HG03558 (cell line): ENCODE data around the gene RPTOR.

ENCODE experiments used
- ATAC-seq: cut with Tn5 transposase; IDR thresholded peaks from one replicate; pipeline ENCODE4 v1.9.1; 2021; ENCODE audit warnings: moderate number of reproducible peaks; ENCODE audit not compliant: unreplicated experiment; ENCODE audit errors: extremely low read depth

Gene RPTOR

DNA sequence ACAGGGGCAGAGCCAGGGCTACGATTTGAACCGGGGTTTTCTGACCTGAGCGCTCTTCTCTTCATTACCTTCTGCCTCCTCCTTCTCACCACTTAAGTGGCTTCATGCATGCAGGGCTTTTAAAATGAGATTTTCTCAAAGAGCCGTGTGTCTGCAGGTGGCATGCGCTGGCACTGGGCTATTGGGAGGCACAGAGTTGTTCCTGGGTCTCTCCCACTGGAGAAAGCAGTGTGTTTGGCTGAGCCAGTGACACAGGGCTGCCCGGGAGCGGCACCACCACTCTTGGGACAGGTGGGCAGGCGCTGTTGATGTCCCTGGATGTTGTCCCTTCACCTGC lies 228.2 kb downstream of the RPTOR start:
- no peak for ATAC-seq

DNA sequence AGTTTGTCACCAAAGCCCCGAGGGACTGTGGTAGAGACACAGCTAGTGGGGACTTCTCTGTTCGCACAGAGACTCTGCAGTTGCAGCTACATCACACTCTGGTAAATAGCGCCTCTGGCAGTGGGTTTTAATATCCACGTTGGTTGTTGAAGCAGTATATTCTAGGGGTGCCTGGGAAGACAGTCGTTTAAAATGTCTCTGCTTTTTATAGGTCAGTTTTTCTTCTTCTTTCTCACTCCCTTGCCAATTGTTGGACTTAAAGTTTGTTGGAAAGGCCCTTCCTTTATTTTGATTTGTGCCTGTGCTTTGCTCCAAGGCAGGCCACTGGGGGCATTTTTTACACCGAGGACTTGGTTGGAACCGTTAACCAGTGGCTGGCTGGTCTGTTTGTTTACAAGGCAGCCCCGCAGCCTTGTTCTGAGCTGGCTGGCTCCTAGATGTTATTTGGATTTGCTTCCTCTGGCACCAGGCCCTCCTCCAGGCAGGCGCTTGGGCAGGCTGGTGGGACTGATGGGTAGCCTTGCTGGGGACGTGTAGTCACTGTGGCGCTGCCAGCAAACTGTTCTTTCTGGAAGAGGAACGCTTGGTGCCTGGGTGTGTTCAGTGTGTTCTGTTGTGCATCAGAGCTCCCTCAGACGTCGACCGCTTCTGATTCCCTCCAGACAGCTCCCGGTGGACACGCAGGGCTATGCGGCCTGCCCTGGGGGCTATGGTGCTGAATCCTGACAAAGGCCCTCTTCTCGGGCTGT lies 228.8 kb downstream of the RPTOR start:
- ATAC-seq: no peak

DNA sequence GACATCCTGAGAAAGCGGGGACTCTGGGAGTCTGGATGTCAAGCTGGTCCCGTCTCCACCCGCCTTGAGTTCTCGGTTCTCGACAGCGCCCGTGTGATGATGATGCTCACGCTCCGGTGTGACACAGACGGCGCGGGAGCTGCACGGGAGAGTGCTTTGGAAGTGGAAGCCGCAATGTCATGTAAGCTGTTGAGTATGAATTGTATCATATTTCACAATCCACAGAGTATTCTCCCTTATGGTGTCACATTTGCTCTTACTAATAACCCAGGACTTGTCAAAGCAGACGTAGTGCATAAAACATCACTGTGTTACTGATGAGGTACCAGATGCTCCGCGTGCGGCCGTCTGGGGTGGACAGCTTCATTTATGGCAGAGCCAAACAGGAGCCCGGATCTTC lies 229.5 kb downstream of the RPTOR start:
- no peak for ATAC-seq

DNA sequence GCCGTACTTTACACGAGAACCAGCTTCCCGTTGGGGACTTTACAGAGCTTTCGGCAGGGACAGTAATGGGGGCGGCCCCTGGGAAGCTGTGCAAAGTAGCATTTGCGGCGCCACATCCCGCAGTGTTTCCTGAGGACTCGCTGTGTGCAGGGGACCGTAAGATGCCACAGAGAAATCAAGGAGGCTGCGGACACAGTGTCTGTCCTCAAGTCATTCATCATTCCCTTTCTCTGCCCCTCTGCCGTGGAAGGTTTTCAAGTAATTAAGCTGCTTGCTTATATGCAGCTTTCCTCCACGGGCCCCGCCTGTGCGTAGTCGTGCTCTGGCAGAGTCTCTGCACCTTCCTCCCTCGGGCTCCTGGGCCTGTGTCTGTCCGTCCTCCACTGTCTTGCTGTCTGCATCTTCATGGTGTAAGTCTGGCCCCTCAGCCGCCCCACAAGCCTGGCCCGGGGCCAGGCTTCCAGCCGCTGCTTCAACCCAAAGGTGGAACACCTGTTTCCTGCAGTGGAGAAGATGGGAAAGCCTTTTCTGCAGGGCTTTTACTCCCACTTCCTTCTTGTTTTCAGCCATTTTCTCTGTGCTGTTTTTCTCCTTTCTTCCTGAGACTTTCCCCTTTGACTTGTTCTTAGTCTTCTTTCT lies 230.1 kb downstream of the RPTOR start:
- no peak for ATAC-seq

DNA sequence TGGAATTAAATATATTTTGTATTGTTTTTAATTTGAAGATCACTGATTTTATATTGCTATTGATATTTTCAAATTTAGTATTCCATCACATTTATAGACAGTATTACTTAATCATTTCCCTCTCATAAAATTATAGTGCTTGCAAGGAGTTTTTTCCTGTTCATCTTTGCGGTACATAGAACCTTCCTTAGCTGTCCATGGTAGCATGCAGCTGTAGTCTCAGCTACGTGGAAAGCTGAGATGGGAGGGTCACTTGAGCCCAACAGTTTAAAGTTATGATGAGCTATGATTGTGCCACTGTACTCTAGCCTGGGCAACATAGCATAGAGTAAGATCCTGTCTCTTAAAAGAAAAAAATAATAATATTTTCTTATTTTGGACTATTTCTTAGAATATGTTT lies 231.2 kb downstream of the RPTOR start:
- no peak for ATAC-seq

DNA sequence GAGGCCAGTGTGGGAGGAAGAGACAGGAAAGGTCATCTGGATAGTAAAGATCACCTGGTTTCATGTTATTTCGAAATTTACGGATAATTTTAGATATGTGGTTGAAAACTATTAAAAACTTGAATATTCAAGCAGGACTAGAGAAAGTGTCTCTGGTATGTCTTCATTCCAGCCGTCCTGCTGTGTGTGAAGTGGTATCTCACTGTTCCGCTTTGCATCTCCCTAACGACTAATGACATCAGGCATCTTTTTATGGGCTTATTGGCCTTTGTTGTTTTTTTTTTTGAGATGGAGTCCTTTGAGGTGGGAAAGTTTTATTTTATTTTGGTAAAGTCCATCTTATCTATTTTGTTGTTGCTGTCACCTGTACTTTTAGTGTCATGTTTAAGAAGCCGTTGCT lies 232.6 kb downstream of the RPTOR start:
- no peak for ATAC-seq

DNA sequence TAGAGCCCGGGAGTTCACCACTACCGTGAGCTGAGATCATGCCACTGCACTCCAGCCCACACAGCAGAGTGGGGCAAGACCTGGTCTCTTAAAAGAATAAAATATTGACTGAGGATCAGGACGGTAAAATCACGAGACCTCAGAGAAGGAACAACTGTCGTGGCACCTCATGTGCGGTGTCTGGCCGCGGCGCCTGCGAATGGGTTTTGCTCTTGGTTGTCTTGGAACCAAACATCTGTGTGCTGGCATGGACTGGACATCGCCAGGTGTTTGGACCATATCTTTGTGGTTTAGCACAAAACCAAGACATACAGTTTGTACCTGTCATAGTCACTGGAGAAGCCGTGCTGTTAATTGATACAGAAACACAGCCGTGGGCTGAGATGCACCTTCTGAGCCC lies 234.1 kb downstream of the RPTOR start:
- no peak for ATAC-seq

DNA sequence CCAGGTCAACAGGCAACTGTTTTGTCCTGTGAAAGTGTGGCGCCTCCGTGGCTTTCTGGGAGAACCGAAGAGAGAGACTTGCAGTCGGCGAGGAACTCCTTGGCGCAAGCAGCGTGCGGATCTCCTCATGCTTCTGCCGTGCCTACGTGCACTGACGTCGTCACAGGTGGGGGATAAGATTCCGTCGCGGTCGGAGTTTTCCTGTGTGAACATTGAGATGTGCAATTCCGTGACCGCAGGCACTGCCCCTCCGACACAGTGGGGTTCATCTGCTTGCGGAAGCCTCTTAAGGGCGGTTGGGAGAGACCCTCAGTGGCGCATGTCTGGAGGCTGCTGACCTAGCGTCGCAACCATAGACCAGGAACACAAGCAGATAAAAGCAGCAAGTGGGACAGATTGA lies 234.7 kb downstream of the RPTOR start:
- ATAC-seq: no peak

DNA sequence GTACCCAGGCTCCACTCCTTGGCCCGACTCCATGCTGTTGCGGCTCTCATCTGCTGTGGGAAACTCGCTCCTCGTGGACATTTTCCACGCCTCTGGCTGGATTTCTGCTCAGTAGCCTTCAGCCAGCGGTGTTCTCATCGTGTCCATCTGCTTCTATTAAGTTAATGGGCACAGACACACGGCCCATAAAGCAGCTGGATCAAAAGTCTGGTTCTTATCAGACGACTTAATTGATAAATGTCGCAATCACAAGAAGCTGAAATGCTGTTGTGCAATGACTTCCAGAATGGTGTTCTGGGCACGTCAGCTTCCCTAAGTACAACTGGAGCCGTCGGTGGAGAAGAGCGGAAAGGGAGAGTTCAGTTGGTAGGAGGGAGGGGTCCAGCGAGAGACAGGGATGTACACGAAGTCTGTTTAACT lies 235.3 kb downstream of the RPTOR start:
- ATAC-seq: no peak

DNA sequence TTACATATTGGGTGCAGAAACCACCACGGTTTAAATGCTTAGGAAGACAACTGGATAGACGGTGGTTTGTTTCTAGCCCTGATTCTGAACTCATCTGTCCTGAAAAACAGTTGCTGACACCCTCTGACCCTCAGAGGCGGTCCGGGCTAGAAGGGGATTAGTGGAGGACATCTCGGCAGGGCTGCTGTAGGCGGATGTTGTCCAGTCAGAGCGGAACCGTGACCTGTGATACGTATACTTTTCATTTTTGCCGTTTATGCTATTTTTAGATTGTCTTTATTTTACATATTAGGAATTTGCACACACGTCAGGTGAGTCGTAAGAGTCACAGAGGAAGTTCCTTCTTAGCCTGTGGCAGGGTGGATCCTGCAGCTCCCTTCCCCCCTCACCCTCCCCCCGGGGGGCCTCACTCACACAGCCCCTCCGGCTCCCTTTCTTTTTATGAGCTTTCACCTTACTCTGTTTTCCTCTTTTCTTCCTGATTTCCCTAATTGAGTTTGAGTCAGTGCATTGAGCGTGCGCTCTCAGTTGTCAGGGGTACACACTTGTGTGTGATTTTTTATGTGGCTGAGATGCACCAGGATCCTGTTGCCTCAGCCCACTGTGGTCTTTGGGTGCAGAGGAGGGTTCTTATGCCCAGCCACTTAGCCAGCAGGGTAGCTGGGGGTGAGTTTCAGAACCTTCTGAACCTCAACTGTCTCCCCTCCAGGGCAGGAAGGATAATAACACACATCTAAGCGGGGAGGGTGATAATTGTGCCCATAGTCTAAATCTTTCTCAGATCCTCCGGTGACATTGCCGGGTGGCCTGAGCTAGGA lies 236.0 kb downstream of the RPTOR start:
- no peak for ATAC-seq

DNA sequence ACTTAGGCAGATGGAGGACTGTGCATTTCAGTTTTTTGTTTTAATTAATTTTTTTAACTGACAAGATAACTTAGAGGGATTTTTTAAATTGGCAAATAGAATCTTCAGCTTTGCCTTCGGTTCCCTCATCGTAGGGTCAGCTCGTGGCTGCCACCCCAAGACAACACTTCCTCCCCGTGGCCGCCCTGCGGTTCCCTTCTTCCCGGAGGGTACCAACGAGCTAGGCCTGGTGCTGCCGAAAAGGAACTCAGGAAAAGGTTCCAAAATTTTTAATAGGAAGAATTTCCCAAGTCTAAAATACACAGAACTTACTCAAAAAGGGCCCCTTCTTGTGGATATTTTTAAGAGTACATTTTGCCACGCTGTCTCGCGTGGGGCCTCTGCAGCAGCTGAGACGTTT lies 236.6 kb downstream of the RPTOR start:
- ATAC-seq: no peak

DNA sequence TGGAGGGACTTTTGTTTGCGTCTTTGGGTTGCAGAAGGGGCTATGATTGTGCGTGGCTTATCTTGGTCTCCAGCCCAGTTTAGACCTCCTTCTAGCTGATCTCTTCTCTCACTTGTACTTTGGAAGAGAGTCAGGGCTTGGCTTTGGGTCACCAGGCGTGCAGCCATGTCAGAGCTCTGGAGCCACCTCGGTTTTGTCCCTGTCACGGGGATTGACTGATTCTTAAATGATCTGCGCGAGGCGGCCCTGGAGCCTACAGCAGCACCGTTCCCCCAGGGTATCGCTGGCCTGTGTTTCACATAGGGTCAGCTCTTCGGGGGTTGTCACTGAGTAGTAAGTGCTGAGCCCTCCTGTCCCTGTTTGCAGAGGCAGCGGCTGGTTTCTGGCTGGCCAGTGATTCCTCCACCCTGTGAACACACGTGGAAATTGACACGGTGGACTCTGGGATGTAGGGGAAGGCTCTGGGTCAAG lies 237.2 kb downstream of the RPTOR start:
- ATAC-seq: no peak

DNA sequence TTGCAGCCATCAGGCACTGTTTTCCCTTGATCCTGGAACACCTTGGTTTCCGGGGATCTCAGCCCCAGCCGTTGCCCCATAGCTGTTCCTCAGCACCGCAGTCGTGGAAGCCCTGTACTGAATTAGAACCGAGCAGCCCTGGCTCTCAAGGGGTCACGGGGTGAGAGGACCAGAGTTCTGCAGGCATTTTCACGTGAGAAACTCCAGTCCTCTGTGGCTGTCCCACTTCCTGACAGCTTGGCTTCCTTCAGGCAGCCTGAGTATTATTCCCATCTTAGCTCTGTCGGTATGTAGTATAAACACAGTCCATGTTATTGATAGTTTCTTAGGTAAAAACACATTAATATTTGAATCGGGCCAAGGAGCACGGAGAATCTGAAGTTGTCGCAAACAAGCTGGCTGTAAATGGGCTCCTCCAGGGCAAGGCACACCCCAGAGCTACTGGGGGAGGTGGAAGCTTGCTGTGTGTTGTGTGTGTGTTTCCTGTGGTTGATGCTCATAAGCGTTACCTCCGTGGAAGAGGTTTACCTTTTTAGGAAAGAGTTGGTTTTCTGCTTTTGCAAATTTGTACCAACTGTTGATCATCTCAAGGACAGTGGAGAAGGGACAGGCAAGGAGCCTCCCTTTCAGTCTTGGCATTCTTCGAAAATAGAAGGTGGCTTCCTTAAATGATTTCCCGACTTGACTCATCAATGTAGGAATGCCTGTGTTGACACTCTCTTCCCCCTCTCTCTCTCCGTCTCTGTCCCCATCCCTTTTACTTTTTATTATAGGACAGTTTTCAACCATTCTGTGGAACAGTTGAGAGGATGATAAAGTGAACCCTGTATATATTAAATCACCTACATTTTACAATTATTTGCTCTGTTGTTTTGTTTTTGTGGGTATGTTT lies 238.1 kb downstream of the RPTOR start:
- no peak for ATAC-seq

DNA sequence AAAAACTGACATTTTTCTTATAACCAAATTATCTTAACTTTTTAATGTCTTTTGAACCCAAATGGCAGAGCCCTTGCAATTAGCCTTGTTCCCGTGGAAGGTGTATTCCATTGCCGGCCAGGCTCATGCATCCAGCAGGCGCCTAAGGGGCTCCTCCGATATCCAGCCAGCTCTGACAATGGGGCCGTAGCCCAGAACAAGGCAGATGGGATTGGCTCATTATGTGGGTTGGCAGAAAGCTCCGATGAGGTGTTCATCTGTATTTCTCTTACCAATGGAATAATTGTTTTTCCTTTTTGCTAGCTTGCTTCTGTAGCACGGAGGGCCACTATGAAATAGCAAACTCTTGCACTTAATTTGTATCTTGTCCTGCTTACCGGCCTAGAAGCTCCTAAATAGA lies 238.8 kb downstream of the RPTOR start:
- ATAC-seq: no peak

DNA sequence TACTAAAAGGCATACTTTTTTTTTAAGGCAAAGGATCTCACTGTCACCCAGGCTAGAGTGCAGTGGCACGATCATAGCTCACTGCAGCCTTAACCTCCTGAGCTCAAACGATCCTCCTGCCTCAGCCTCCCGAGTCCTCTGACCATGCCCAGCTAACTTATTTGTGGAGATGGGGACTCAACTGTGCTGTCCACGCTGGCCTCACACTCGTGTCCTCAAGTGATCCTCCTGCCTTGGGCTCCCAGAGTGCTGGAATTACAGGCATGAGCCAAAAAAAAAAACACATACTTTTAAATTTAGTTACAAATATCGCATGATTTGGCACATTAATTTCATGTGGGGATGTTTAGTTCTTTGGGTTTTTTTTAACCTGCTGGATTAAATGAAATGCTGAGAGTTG lies 239.3 kb downstream of the RPTOR start:
- ATAC-seq: no peak

DNA sequence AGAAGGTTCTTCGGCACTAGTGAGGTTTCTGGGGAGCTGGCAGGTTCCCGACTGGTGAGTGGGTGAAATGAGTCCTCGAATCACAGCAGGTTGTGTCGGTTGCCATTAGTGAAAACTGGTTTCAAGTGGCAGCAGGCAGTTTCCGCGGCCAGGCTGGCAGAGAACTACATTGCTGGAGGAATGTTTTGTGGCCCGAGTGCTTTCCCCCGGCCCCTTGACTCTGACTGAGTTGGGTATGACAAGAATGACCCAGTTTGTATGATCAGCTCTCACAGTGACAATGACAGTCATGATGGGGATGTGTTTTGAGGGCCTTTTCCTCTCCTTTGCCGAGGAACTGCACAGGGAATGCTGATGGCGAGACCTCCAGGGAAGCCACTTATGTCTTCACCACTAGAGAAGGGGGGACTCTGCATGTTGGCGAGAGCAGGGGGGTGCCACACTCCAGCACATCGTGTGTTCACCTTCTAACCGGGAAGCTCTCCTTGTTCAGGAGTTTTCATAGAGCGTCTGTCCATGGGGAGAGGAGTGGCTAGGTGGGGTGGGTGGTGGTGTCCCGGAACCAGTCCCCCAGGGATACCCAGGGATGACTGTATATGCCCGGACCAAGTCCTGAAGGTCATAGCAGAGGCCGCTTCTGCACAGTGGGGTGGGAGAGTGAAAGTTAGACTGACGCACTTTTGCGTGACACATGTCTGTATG lies 241.0 kb downstream of the RPTOR start:
- no peak for ATAC-seq

DNA sequence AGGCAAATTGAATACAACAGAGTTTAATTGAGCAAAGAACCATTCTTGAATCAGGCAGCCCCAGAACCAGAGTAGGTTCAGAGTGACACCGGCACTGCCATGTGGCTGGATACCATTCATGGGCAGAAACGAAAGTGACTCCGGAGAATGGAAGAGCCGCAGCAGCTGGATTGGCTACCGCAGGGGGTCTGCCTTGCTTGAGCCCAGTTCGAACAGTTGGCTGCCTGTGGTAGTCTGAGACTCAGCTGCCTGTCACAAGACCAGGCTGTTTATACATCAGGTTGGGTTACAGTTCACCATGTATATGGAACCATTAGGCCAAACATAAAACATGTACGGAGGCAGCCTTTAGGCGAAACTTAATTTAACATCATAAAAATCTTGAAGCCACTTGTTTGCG lies 241.8 kb downstream of the RPTOR start:
- ATAC-seq: no peak

DNA sequence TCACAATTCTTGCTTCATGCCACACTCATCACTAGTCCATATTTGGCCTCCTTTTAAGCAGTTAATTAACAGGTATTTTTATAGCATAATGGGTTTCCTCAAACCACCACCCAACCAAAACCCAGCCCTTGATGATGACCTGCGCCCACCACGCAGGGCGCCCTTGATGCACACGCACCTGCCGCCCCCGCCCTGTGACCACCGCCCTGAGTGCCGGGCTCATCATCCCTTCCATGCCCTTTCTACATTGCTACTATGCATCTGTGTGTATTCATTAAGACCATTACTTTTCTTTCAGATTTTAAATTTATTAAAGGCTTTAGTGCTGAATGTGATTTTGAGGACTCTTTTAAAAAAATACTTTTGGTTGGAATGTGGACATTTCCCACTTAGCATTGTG lies 242.2 kb downstream of the RPTOR start:
- ATAC-seq: no peak

DNA sequence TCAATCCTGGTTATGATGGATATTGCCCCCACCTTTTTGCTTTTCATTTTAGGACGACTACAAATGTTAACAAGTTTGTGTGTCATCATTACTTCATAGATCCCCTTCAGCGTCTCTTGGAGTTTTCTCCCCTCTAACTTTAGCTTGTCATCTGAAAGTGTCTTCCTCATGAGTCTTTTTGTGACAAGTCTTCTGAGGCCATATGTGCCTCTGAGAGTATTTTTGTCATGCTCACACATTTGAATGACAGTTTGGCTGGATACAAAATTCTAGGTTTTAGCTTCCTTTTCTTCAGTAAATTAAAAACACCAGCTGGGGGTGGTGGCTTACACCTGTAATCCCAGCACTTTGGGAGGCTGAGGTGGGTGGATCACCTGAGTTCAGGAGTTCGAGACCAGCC lies 243.2 kb downstream of the RPTOR start:
- no peak for ATAC-seq
